Measurements from ENCODE around the gene THSD7A. TPM values are rescaled to one million over a fixed set of nuclear protein-coding genes. Genes with fewer than 3 reads are reported as not detected.

The THSD7A gene
- total RNA-seq, 4 donors from 2014 or later = 3.9 to 12.3 (median 5.9) TPM

DNA sequence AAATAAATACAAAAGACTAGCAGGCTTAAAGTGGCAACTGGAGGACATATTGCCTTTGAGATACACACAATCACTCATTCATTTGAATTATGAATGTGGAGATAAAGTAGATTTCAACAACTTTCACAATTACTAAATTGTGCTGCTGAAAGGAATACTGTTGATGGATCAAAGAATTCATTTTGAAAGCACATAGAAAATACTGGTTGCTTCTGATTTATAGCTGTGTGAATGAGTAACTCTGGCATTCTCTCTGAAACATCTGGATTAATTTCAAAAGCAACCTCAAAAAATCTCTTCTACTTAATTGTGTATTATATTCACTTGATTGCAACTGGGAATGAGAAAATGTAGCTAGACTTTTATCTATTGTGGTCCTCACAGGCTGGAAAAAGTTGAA, 397.6 kb downstream of the THSD7A start:
- ATAC-seq (ENCODE audit: low FRiP score) (no peak), DNase-seq (ENCODE audit: low spot score) (no peak)
- TF ChIP-seq, protein P1, sequence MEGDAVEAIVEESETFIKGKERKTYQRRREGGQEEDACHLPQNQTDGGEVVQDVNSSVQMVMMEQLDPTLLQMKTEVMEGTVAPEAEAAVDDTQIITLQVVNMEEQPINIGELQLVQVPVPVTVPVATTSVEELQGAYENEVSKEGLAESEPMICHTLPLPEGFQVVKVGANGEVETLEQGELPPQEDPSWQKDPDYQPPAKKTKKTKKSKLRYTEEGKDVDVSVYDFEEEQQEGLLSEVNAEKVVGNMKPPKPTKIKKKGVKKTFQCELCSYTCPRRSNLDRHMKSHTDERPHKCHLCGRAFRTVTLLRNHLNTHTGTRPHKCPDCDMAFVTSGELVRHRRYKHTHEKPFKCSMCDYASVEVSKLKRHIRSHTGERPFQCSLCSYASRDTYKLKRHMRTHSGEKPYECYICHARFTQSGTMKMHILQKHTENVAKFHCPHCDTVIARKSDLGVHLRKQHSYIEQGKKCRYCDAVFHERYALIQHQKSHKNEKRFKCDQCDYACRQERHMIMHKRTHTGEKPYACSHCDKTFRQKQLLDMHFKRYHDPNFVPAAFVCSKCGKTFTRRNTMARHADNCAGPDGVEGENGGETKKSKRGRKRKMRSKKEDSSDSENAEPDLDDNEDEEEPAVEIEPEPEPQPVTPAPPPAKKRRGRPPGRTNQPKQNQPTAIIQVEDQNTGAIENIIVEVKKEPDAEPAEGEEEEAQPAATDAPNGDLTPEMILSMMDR (IDR thresholded peaks at IDR 0.05) = no peak

DNA sequence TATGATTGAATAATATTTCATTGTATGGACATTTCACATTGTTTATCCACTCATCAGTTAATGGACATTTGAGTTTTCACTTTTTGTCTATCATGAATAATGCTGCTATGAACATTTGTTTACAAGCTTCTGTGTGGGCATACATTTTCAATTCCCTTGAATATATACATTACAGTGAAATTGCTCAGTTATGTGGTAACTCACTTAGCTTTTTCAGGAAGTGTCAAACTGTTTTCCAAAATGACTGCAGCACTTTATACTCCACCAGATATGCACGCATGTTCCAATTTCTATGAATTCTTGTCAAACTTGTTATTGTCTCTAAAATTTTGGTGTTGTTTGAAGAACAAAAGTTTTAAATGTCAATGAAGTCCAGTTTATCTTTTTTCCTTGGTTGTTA, 401.2 kb downstream of the THSD7A start:
- TF ChIP-seq, protein P1 (IDR thresholded peaks at IDR 0.05) = no peak
- ATAC-seq (ENCODE audit: low FRiP score) (no peak), DNase-seq (ENCODE audit: low spot score) (no peak)

DNA sequence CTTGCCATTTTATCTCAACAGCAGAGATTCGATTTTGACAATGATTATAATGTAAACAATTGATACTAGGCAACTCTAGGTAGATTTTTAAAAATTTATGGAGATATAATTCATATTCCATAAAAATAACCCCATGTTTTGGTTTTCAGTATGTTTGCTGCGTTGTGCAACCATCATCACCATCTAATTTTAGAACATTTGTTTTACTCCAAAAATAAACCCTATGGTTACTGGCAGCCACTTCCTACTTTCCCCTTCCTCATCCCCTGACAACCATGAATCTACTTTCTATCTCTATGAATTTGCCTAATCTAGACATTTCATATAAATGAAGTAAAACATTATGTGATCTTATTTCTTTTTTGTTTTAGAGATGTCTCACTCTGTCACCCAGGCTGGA, 401.9 kb downstream of the THSD7A start:
- DNase-seq (ENCODE audit: low spot score) (no peak), ATAC-seq (ENCODE audit: low FRiP score) (no peak)
- TF ChIP-seq, protein P1 (IDR thresholded peaks at IDR 0.05) = no peak

DNA sequence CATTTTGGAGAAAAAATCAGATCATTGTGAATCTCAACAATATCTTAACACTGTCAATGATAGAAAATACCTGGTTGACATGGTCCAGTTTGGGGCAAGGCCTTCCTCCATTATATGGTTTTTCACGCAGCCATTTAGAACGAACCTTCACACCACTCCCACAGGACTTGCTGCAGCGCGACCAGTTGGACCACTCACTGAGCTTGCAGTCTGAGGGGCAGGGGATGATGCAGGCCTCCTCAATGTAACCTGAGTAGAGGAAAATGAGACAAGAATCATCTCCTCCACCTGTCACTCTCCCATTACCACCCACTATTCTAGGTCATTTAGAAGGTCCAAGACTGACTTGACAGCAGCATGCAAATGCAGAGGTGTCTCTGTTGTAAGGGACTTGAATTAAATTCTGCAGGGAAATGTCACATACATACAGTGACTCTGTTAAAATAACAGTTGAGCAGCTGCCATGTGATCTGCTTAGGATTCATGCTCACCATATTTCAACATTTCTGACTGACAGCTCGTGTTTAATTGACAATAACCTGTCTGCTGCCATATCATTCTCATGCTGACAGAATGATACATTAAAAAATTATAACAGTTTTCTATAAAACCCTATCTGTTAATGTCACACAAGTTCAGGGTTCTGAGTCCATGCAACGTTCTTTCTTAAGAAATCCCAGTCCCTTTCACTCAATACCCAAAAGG, 403.0 kb downstream of the THSD7A start:
- DNase-seq (ENCODE audit: low spot score) (no peak), ATAC-seq (ENCODE audit: low FRiP score) (no peak)
- TF ChIP-seq, protein P1 (IDR thresholded peaks at IDR 0.05) = no peak

DNA sequence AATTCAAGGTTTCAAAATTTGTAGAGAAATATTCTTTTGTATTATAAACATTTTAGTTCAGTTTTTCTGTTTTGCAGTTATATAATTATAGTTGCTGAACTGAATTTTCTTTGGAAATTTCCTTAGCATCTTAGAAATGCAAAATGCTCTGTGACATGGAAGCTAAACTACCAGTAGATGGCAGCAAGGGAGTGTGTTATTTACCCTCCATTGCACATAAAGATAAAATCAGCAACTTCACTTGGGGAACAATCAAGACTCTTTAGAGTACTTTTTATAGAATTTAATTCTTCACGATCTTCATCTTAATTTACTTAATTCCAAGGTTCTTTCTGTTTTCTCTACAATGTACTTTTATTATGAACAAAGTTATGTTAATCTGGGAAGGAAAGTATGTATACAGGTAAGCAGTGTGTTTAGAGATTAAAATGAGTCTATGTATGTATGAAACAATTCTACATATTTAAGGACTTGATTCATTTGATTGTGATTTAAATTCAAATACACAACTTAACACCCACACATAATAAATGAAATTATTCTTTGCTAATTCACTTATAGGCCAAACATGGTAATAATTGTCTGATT, 404.2 kb downstream of the THSD7A start:
- TF ChIP-seq, protein P1 (IDR thresholded peaks at IDR 0.05) = no peak
- ATAC-seq (ENCODE audit: low FRiP score) = no peak
- DNase-seq (ENCODE audit: low spot score) = no peak

DNA sequence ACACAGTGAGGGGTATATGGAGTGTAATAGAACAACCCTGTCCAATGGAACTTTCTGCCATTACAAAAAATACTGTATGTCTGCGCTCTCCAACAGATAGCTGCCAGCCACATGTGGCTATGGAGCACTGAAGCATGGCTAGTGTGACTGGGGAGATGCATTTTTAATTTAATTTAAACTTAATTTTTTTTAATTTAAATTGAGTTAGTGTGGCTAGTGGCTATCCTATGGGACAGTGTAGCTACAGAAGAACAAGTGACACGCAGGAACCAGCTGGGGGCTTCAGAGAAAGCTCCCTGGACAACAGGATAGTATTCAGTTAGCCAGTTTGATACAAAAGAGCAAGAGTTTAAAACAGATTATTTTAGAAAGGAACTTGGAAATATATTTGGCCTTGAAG, 408.0 kb downstream of the THSD7A start:
- TF ChIP-seq, protein P1 (IDR thresholded peaks at IDR 0.05) = no peak
- DNase-seq (ENCODE audit: low spot score) (no peak), ATAC-seq (ENCODE audit: low FRiP score) (no peak)

DNA sequence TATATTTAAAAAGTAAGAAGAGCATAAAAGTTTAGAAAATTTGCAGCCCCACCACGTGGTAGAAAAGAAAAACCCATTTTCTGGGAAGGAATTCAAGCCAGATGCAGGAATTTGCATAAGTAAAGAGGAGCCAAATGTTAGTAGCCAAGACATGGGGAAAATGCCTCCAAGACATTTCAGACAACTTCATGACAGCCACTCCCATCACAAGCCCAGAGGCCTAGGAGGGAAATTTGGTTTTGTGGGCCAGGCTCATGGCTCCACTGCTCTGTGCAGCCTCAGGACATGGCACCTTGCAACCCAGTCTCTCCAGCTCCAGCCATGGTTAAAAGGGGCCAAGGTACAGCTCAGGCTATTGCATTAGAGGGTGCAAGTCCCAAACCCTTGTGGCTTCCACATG, 411.9 kb downstream of the THSD7A start:
- ATAC-seq (ENCODE audit: low FRiP score) (no peak), DNase-seq (ENCODE audit: low spot score) (no peak)
- TF ChIP-seq, protein P1 (IDR thresholded peaks at IDR 0.05) = no peak
